C1 segment of cervical spinal cord (tissue), 14 donors: Measurements from ENCODE around the gene LORICRIN.
A peak's percentile ranks its signal among the peaks of the same experiment; 100 is the strongest.

ENCODE experiments used
- DNase-seq, 14 donors: peaks; one replicate each; lab custom pipeline; 2025; lab: John Stamatoyannopoulos, UW

LORICRIN gene

DNA sequence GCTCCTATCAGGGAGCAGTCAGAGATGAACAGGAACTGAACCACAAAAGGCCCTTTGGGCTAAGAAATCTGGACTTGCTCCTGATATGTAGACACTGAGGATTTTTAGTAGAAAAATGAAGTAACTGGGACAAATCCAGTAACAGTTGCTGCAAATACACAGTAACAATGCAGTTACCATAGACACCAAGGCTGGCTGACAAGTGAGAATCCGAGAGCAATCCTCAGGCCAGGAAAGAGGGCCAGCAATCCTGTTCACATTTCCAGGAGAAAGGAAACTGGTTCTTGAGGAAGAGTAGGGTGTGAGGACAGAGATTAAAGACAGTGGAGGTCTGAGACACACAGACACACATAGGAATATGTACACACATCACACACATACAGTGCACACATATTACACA lies 9.3 kb upstream of the LORICRIN start:
- no peak for DNase-seq

GRCh38 chr1:153251087-153251486 lies 8.4 kb upstream of the LORICRIN start:
- DNase-seq, result no peak

DNA sequence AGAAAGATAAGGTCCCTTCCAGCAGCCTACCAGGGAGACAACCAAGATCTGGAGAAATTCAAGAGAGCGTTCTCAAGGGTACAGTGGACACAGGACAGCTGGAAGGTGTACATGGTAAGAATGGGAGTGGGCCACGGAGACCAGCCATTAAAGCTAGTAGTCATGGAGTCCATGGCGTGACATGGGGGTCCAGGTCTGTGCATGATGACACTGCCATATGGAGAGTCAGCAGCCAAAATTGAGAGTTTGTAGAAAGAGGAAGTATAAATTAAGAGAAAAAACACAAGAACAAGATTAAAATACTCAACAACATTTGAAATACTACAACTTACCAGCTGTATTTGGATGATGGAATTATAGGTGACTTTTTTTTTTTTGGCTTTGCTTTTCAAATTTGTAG lies 7.9 kb upstream of the LORICRIN start:
- no peak for DNase-seq

GRCh38 chr1:153251988-153252387 lies 7.5 kb upstream of the LORICRIN start:
- DNase-seq, result no peak

DNA sequence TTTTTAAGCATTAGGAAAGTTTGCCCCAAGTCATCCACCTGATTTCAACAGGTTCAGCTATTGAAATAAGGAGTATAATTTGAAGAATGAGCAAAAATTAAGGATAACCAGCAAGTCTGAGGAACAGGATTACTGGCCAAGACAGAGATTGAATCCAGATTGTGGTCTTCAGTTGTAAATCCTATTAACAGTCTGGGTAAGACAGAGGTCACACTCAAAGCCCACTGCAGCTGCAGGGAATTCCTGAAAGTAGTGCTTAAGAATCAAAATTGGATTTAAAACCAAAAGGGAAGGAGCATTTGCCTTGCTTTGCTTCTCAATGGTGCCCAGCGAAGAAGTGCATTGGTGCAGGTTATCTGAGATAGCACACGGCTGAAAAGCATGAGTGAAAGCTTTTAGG lies 6.4 kb upstream of the LORICRIN start:
- DNase-seq, result no peak

- DNase-seq, result no peak
These were observed 5.8 kb upstream of the LORICRIN start for GRCh38 chr1:153253693-153254092.

GRCh38 chr1:153260585-153261280 lies 1.2 kb downstream of the LORICRIN start:
- no peak for DNase-seq

DNA sequence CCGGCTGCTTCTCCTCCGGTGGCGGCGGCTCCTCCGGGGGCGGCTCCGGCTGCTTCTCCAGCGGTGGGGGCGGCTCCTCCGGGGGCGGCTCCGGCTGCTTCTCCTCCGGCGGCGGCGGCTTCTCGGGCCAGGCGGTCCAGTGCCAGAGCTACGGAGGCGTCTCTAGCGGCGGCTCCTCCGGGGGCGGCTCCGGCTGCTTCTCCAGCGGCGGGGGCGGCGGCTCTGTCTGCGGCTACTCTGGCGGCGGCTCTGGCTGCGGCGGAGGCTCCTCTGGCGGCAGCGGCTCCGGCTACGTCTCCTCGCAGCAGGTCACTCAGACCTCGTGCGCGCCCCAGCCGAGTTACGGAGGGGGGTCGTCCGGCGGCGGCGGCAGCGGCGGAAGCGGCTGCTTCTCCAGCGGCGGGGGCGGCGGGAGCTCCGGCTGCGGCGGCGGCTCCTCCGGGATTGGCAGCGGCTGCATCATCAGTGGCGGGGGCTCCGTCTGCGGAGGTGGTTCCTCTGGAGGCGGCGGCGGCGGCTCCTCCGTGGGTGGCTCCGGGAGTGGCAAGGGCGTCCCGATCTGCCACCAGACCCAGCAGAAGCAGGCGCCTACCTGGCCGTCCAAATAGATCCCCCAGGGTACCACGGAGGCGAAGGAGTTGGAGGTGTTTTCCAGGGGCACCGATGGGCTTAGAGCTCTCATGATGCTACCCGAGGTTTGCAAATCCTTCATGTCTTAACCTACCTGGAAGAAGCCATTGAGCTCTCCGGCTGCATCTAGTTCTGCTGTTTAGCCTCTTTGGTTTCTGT lies 2.0 kb downstream of the LORICRIN start:
- DNase-seq, result peak in 1 of 14 donors; percentile 5

DNA sequence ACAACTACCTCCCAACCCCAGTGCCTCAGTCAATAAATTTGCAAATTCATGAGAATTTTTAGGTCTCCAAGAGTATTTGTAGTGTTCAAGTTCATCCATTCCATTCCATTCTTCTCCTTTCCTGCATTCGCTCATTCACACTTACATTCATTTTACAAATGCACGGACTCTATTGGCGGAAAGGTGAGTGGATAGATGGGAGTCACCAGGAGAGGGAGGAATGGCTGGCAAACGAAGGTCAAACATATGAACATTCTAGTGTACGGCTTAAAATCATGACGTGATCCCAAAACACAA lies 2.5 kb downstream of the LORICRIN start:
- no peak for DNase-seq

GRCh38 chr1:153262462-153263157 lies 3.1 kb downstream of the LORICRIN start:
- DNase-seq, result no peak

- no peak for DNase-seq
These were observed 6.0 kb downstream of the LORICRIN start for GRCh38 chr1:153265457-153265856.

GRCh38 chr1:153271711-153272110 lies 12.2 kb downstream of the LORICRIN start:
- DNase-seq, result no peak

DNA sequence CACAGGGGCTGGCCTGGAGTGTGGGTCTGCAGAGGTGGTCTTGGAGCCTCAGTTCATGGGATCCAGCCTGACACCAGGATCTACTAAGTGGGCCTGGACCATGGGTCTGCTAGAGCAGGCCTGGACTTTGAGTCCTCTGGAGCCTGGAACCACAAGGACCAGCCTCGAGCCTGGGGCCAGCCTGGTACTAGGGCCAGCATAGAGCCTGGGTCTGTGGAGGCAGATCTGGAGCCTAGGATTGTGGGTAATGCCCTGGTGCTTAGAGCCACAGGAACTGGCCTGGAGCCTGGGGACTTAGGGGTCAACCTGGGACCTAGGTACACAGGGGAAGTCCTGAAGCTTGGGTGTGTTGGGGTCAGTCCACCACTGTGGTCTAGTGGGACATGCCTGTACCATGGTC lies 12.7 kb downstream of the LORICRIN start:
- DNase-seq, result no peak

DNA sequence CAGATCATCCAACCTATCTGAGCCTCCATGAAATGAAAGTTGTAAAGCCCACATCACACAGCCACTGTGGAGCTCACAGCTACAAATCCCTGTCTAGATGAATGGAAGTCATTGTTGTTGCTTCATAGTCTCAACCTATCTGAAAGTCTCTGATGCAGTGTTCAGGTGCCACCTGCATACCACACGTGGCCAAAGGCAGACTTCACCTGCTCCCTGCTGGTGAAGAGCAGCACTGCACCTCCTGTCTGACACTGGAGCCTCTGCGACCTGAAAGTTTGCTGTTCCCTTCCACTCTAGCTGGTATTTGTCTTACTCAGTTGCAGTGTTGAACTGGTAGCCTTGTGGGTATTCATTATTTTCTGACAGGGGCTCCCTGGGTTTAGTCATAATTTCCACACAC lies 18.4 kb downstream of the LORICRIN start:
- no peak for DNase-seq

GRCh38 chr1:153288634-153289275 lies 29.3 kb downstream of the LORICRIN start:
- no peak for DNase-seq

DNA sequence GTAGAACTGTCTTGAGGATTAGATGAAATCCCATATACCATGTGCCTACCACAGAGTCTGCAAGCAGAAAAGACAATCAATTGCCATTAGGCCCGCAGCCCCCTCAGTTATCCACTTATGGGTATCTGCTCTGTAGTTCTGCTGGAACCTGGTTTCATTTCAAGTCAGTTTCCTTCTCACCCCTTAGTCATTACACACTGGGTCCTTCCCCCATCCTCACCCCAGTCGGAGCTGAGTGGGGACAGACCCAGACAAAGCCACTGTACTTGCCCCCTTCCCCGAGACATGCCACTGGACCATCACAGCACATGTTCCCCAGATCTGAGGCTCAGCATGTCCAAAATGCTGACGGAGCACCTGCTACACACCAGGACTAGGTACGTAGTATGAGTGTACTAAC lies 32.0 kb downstream of the LORICRIN start:
- DNase-seq, result no peak

- DNase-seq, result no peak
These were observed 32.7 kb downstream of the LORICRIN start for GRCh38 chr1:153292185-153292584.

DNA sequence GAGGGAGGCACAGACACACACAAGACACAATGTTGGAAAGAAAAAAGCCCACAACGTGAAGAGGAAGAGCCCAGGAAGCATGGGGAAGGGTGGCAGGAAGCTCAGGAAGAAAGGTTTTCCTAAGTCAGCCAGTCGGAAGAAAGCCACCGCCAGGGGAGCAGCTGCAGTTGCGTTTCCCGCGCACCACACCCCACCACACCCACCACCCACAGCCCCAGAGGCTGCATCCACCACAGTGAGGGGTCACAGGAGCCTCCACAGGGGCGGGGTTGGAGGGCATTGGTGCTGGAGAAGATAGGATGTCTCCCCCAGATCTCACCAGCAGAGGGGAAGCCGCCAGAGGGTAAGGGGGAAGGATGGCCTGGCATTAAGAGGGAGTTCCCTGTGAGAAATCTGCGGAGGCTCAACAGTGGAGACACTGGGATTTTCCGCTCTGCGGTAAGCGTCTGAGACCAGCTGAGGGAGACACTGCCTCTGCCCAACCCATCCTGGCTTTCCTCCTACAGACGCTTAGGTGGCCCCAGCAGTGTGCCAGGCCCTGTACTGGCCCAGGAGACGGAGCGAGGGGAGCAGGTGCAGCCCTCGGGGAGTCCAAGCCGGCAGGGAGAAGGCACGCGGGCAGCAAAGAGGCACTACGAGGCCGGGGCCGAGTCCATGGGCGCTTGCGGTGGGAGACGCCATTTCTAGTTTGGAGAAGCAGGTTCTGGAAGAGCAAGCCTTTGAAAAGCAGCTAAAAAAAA lies 33.4 kb downstream of the LORICRIN start:
- DNase-seq, result no peak

GRCh38 chr1:153293480-153293775 lies 33.9 kb downstream of the LORICRIN start:
- no peak for DNase-seq

- no peak for DNase-seq
These were observed 34.4 kb downstream of the LORICRIN start for GRCh38 chr1:153293851-153294250.

DNA sequence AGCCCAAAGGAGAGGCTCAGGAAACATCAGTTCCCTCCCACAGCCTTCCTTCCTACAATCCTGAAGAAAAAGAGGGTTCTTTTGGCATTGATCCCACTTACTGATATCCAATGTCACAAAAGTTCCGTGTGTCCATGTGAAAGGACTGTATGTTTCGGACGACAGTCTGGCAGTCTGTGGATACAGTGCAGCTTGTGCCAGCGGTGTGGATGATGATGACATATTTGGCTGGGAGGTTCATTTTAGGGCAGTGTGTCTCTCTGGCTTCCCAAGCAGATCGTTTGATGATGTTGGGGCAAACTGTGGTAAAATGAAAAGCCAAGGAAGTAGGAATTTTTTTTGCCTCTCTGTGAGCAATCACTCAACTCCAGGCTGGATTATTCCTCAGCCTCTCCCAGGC lies 42.8 kb downstream of the LORICRIN start:
- DNase-seq, result no peak

GRCh38 chr1:153305682-153306081 lies 46.2 kb downstream of the LORICRIN start:
- no peak for DNase-seq
